H54 (cell line): ENCODE results near the gene DNAH12.
"Not testable (repeated sequence)": the region's sequence is repeated elsewhere in the genome, so short reads cannot be mapped to it uniquely, and the experiment has no call there.

Source experiments
- DNase-seq: peaks from one replicate; pipeline ENCODE4 v3.0.0; 2011; ENCODE audit warnings: low spot score, mixed read lengths; ENCODE audit not compliant: insufficient read length
- FAIRE-seq: peaks from 3 replicates; lab custom pipeline; 2011; peaks lifted over from hg19 to GRCh38; lab: Jason Lieb, UNC
- POLR2A ChIP-seq: IDR thresholded peaks from 2 replicates; pipeline ENCODE4 v1.6.1; 2011; ENCODE audit warnings: low read depth, mild to moderate bottlenecking, low read length

Gene DNAH12

DNA sequence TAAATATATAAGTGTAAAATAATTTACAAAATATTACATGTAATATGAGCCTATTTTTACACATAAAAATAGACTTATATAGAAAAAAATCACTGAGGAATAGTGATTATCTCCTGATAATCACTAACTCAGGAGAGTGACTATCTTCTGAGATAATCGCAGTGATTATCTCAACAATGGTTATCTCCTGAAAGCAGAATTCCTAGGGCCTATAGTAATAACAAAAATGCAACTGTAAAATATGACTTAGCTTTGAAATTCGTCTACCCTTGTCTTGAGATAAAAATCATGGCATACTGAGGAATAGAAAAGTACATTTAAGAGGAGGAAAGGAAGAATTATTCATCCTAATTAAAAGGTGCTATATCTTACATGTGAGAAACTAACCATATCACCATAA lies 134.7 kb downstream of the DNAH12 start:
- DNase-seq (no peak), FAIRE-seq (no peak)

GRCh38 chr3:57402675-57403074 lies 141.5 kb downstream of the DNAH12 start:
- FAIRE-seq = no peak
- TF ChIP-seq POLR2A = no peak

More for the DNA sequence above, 134.7 kb downstream of the DNAH12 start:
- TF ChIP-seq POLR2A = no peak

GRCh38 chr3:57397175-57398026 lies 146.7 kb downstream of the DNAH12 start:
- no peak for TF ChIP-seq POLR2A
- DNase-seq = peak; percentile 17
- FAIRE-seq = no peak

More at GRCh38 chr3:57402675-57403074, 141.5 kb downstream of the DNAH12 start:
- DNase-seq = no peak

DNA sequence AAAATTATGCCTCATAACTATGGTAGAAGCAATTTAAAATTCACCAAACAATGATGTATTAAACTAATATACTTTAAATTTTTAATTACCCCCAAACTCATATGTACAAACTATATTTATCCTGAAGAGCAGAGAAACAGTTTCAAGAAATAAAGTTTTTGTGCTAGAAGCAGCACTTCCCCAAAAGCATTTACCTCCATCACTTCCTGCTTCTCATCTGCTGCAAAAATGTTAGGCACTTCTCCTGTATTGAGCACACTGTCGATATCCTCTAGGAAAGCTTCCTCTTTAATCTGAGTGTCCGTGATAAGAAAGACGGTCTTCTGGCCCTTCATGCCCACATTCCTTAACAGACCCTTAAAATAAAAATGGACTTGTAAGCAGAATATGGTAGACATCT lies 150.2 kb downstream of the DNAH12 start:
- FAIRE-seq = no peak
- no peak for TF ChIP-seq POLR2A

GRCh38 chr3:57391767-57392166 lies 152.4 kb downstream of the DNAH12 start:
- DNase-seq (no peak), FAIRE-seq (no peak)
- no peak for TF ChIP-seq POLR2A

More for the DNA sequence above, 150.2 kb downstream of the DNAH12 start:
- no peak for DNase-seq

DNA sequence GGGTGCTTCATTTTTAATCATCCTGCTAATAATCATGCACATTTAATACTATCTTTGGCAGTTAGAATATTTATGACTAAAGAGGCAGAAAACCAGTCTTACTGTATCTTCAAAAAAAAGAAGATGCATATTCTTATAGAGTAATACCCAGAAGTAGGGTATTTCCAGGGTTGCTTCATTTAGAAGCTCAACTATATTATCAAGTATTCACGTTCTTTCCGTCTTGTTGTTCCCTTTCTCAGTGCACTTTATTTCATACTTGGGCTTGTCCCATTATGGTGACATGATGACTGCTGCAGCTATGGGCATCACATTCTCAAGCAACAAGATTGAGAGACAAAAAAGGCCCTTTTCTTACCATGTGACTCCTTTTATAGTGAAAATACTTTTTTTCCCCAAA lies 154.9 kb downstream of the DNAH12 start:
- no peak for TF ChIP-seq POLR2A
- DNase-seq (no peak), FAIRE-seq (no peak)

- FAIRE-seq (no peak), DNase-seq (no peak)
- TF ChIP-seq POLR2A = no peak
Measured at GRCh38 chr3:57386307-57386706, 157.8 kb downstream of the DNAH12 start.

DNA sequence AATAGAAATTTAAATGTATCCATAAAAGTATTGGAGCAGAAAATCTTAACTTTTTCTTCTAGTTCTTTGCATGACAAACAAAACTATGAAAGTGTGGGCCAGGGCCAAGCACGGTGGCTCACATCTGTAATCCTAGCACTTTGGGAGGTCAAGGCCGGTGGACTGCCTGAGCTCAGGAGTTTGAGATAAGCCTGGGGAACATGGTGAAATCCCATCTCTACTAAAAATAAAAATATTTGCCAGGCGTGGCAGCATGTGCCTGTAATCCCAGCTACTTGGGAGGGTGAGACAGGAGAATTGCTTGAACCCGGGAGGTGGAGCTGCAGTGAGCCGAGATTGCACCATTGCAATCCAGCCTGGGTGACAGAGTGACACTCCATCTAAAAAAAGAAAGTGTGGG lies 158.6 kb downstream of the DNAH12 start:
- FAIRE-seq = no peak
- no peak for DNase-seq
- TF ChIP-seq POLR2A = no peak

DNA sequence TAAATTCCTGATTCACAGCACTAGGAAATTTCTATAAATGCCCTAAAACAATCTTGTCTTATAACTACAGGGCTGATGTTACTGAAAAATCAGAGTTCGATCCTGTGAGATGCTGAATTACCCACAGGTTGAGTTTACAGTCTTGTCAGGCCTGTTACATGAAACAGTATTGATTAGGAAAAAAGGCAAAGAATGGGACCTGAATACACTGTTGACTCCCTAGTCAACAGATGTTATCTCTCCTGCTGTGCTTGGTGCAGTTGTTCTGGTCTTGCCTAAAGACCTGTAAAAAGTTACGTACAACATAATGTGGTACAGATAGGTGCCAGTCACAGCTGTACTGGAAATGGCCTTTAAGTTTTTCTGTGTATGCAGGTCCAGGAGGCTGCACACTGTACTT lies 160.3 kb downstream of the DNAH12 start:
- DNase-seq = no peak
- no peak for TF ChIP-seq POLR2A
- FAIRE-seq = no peak

- FAIRE-seq (no peak), DNase-seq (no peak)
- TF ChIP-seq POLR2A = no peak
Measured at GRCh38 chr3:57383406-57383805, 160.7 kb downstream of the DNAH12 start.

DNA sequence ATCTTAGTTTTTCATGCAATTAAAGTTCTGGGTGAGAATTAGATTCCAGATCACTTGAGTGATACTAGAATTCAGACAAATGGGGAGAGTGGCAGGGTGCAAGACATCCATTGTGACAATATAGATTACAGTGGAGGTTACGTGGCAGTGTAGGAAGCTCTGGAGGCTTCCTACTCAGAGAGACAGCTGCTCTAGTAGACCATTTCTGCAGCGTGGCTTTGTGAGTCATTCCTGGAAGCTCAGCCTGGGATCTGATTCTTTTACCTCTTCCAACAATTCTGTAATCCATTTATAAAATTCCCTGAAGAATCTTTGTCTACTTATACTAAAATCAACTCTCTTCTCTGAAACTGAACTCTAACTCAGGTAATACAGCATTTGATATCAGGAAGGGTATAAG lies 161.2 kb downstream of the DNAH12 start:
- DNase-seq (no peak), FAIRE-seq (no peak)
- no peak for TF ChIP-seq POLR2A

- DNase-seq = no peak
- FAIRE-seq = no peak
Measured at GRCh38 chr3:57370341-57370740, 173.8 kb downstream of the DNAH12 start.

DNA sequence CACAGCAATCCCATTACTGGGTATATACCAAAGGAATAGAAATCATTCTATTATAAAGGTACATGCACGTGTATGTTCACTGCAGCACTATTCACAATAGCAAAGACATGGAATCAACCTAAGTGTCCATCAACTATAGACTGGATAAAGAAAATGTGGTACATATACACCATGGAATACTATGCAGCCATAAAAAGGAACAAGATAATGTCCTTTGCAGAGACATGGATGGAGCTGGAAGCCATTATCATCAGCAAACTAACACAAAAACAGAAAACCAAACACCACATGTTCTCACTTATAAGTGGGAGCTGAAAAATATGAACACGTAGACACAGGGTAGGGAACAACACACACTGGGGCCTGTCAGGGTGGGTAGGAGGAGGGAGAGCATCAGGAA lies 179.1 kb downstream of the DNAH12 start:
- not testable (repeated sequence) for FAIRE-seq

More at GRCh38 chr3:57370341-57370740, 173.8 kb downstream of the DNAH12 start:
- no peak for TF ChIP-seq POLR2A

DNA sequence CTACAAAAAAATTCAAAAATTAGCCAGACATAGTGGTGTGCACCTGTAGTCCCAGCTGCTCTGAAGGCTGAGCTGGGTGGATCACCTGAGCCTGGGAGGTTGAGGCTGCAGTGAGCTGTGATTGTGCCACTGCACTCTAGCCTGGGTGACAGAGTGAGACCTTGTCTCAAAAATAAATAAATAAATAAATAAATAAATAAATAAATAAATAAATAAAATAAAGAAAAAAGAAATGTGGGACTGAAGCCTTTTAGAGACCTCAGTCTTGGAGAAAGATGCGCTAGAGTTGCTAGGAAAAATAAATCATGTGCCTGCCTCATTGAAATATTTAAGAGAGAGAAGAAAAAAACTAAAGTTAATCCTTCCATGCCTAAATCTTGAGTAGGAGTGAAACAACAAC lies 187.9 kb downstream of the DNAH12 start:
- not testable (repeated sequence) for DNase-seq, FAIRE-seq

More for the DNA sequence above, 179.1 kb downstream of the DNAH12 start:
- not testable (repeated sequence) for DNase-seq

- TF ChIP-seq POLR2A = no peak
- FAIRE-seq = no peak
- DNase-seq = no peak
Measured at GRCh38 chr3:57354768-57355167, 189.4 kb downstream of the DNAH12 start.
